Subcutaneous adipose tissue (tissue), 4 donors: ENCODE measurements around the gene MRPS5. TPM values are rescaled to one million over a fixed set of nuclear protein-coding genes. Genes with fewer than 3 reads are reported as not detected.

Experiments
- CTCF ChIP-seq: fragments of 450-650 bp; IDR thresholded peaks from one replicate; pipeline ENCODE4 v1.5.1; 2016; ENCODE audit warnings: low read depth, mild to moderate bottlenecking, control low read depth, antibody characterized with exemption, moderate library complexity
- total RNA-seq, 4 donors: library from RNA; depleted of rRNA; stranded (reverse); fragments of >200 nt; gene quantifications; one replicate each; pipeline ENCODE4 v1.1.0, GENCODE V29; 2016

The MRPS5 gene
- 10 to 100 TPM; 31.1 to 50.2 (median 39.5) TPM for total RNA-seq

GRCh38 chr2:95121407-95122196 is at the start of gene MRPS5:
Gene MRPS5, minus strand, starts transcription at chr2:95121808. Its CDS starts 17 bp downstream, at chr2:95121791.
- TF ChIP-seq CTCF = no peak

- TF ChIP-seq CTCF = no peak
Measured at GRCh38 chr2:95166065-95166763, 44.6 kb upstream of the MRPS5 start.

- TF ChIP-seq CTCF = no peak
Measured at GRCh38 chr2:95165371-95166064, 43.9 kb upstream of the MRPS5 start, which contains the start of gene ZNF2. Gene ZNF2, plus strand, starts transcription at chr2:95165809. Its CDS starts 10,418 bp downstream, at chr2:95176227.

- TF ChIP-seq CTCF = no peak
Measured at GRCh38 chr2:95165030-95165370, 43.4 kb upstream of the MRPS5 start.

- TF ChIP-seq CTCF = no peak
Measured at GRCh38 chr2:95159690-95160449, 38.3 kb upstream of the MRPS5 start, which contains the start of gene ZNF514. Gene ZNF514, minus strand, starts transcription at chr2:95159848. Its CDS starts 6,595 bp downstream, at chr2:95153253.

- no peak for TF ChIP-seq CTCF
Measured at GRCh38 chr2:95158891-95159619, 37.4 kb upstream of the MRPS5 start.
